Liver (tissue), 3 donors: ENCODE measurements around the gene ANAPC16.

Experiments
- CTCF ChIP-seq: fragments of 150-350 bp; IDR thresholded peaks from 2 replicates; pipeline ENCODE4 v1.5.1; 2017; ENCODE audit warnings: improper control_type of control experiment, low read depth, low read length; ENCODE audit not compliant: missing input control
- NR2F2 ChIP-seq: IDR thresholded peaks from 2 replicates; pipeline ENCODE4 v1.6.1; 2016; ENCODE audit warnings: antibody characterized with exemption
- ZBTB33 ChIP-seq: IDR thresholded peaks from 2 replicates; pipeline ENCODE4 v1.6.1; 2016; ENCODE audit warnings: antibody characterized with exemption
- donor health status: healthy.
- donor health status: healthy.

- TF ChIP-seq CTCF = no peak
- TF ChIP-seq NR2F2 = no peak
- no peak for TF ChIP-seq ZBTB33
These were observed 4.8 kb downstream of the ANAPC16 start for GRCh38 chr10:72220637-72221036.
